DND-41 (cell line): ENCODE data around the gene GABRA5.

Experiments
- ATAC-seq: fragments of 200-7000 bp; cut with Tn5 transposase; 3 replicates; pipeline ENCODE4 v1.9.1; 2021; ENCODE audit warnings: low read depth; ENCODE audit not compliant: insufficient read depth
- DNase-seq: peaks from one replicate; pipeline ENCODE4 v3.0.0-alpha.2; 2020
- H2AFZ ChIP-seq: 2 replicates; pipeline ENCODE4 v1.6.0; 2012; ENCODE audit warnings: low read depth, low read length
- H3K27ac ChIP-seq: 2 replicates; pipeline ENCODE4 v1.5.1; 2012; ENCODE audit warnings: low read length, inconsistent platforms
- H3K27me3 ChIP-seq: fragments of 200-600 bp; sonication (generic); 2 replicates; pipeline ENCODE4 v1.6.0; 2012; ENCODE audit warnings: low read length, mild to moderate bottlenecking, inconsistent platforms; ENCODE audit not compliant: insufficient read depth, poor library complexity
- H3K36me3 ChIP-seq: 2 replicates; pipeline ENCODE4 v1.5.1; 2012; ENCODE audit warnings: low read length, inconsistent platforms; ENCODE audit not compliant: insufficient read depth
- H3K4me1 ChIP-seq: 2 replicates; pipeline ENCODE4 v1.5.1; 2012; ENCODE audit warnings: mild to moderate bottlenecking, low read length; ENCODE audit not compliant: insufficient read depth
- H3K4me2 ChIP-seq: 2 replicates; pipeline ENCODE4 v1.6.0; 2012; ENCODE audit warnings: mild to moderate bottlenecking, moderate library complexity, low read length, inconsistent platforms; ENCODE audit not compliant: insufficient read depth
- H3K4me3 ChIP-seq, 2 experiments: fragments of 200-600 bp in 1 of 2; shearing (Covaris generic) in 1 of 2; 2 replicates each; pipeline ENCODE4 v1.5.1; 2012 to 2016; ENCODE audit warnings: inconsistent platforms in 2 of 2, low read length in 2 of 2, mild to moderate bottlenecking in 2 of 2, low read depth in 1 of 2, moderate library complexity in 1 of 2
- H3K79me2 ChIP-seq: 2 replicates; pipeline ENCODE4 v1.6.0; 2012; ENCODE audit warnings: low read length, inconsistent platforms; ENCODE audit not compliant: insufficient read depth
- H3K9ac ChIP-seq: 2 replicates; pipeline ENCODE4 v1.6.0; 2012; ENCODE audit warnings: low read depth, mild to moderate bottlenecking, inconsistent platforms, low read length, moderate library complexity
- H3K9me3 ChIP-seq: 2 replicates; pipeline ENCODE4 v1.5.1; 2012; ENCODE audit warnings: low read length, moderate library complexity, mild to moderate bottlenecking, inconsistent platforms; ENCODE audit not compliant: insufficient read depth, severe bottlenecking
- H4K20me1 ChIP-seq: 2 replicates; pipeline ENCODE4 v1.6.0; 2012; ENCODE audit warnings: low read length; ENCODE audit not compliant: insufficient read depth
- CTCF ChIP-seq: IDR thresholded peaks from 2 replicates; pipeline ENCODE4 v1.5.1; 2012; ENCODE audit warnings: borderline replicate concordance, low read length, moderate library complexity, mild to moderate bottlenecking; ENCODE audit not compliant: poor library complexity, severe bottlenecking; ENCODE audit errors: extremely low read depth
- EZH2 ChIP-seq: IDR thresholded peaks from 3 replicates; pipeline ENCODE4 v1.6.1; 2012; ENCODE audit warnings: borderline replicate concordance, low read depth, mild to moderate bottlenecking, moderate library complexity, low read length, inconsistent platforms; ENCODE audit not compliant: severe bottlenecking

The GABRA5 gene

GRCh38 chr15:26864664-26865191, 2.1 kb upstream of the GABRA5 start:
- no peaks in the 10 kb centered on the region for H3K27me3 ChIP-seq
- TF ChIP-seq EZH2, result no peak
- TF ChIP-seq CTCF, result peak; percentile 58
- no peak overlapping the region for H3K9ac ChIP-seq
- H4K20me1 ChIP-seq, result no peaks in the 10 kb centered on the region
- no peak overlapping the region for H3K27ac ChIP-seq
- H3K4me1 ChIP-seq, result no peaks in the 10 kb centered on the region
- 0 out of 3 replicates have a peak, but pooled peaks have one; percentile 37 for ATAC-seq
- DNase-seq, result peak; percentile 10
- H3K9me3 ChIP-seq, result no peaks in the 10 kb centered on the region
- no peak overlapping the region for H3K4me3 ChIP-seq
- H3K79me2 ChIP-seq, result no peaks in the 10 kb centered on the region
- H3K36me3 ChIP-seq, result no peaks in the 10 kb centered on the region
- no peak overlapping the region for H2AFZ ChIP-seq
- no peak overlapping the region for H3K4me2 ChIP-seq

DNA sequence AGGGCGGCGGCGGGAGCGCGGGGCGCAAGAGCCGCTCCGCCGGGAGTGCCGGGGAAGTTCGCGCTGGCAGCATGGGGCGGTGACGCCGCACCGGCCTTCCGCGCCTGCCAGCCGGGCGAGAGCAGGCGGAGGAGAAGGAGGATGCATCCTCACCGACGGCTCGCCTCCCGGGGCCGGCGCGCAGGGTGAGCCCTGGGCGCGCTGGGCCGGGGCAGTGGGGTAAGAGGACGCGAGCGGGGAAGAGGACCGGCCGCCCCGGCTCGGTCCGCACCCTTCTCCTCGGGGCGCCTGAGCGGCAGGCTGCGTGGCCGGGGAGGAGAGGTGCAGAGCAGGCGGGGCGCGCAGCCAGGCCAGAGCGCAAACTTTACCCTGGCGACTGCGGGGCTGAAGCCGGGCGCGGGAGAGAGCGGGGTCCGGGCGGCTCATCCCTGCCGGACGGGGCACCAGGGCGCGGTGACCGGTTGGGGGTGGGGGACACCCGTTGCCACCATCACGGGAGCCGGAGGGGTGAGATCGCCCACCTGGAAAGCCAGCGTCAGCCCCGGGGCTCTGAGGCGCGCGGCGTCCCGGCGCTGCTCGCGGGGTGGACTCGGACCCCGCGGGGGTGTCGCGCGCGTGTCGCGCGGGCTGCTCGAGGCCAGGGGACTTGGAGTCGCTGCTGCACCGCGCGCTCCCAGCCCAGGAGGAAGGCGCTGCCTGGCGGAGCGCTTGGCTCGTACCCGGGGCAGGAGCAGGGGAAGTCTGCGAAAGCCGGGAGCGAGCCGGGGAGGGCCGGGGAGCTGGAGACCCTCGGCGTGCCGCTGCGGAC, 542 bp downstream of the GABRA5 start:
- no peak overlapping the region for H3K27ac ChIP-seq
- no peak overlapping the region for H2AFZ ChIP-seq
- H3K4me1 ChIP-seq, result no peaks in the 10 kb centered on the region
- no peak overlapping the region for H3K4me3 ChIP-seq
- ATAC-seq, result no peak
- no peaks in the 10 kb centered on the region for H3K36me3 ChIP-seq
- no peaks in the 10 kb centered on the region for H3K27me3 ChIP-seq
- no peak overlapping the region for H3K9ac ChIP-seq
- H3K9me3 ChIP-seq, result no peaks in the 10 kb centered on the region
- no peak for DNase-seq
- no peaks in the 10 kb centered on the region for H3K79me2 ChIP-seq
- no peak overlapping the region for H3K4me2 ChIP-seq
- no peaks in the 10 kb centered on the region for H4K20me1 ChIP-seq
- no peak for TF ChIP-seq EZH2
- TF ChIP-seq CTCF, result no peak

- Histone ChIP-seq H3K9ac (no peak overlapping the region), H3K4me3 (no peak overlapping the region)
These were observed 1.3 kb downstream of the GABRA5 start for GRCh38 chr15:26868029-26868685.

More at GRCh38 chr15:26868029-26868685, 1.3 kb downstream of the GABRA5 start:
- no peaks in the 10 kb centered on the region for H3K27me3 ChIP-seq
- no peak overlapping the region for H3K4me2 ChIP-seq
- H4K20me1 ChIP-seq, result no peaks in the 10 kb centered on the region
- no peak for DNase-seq
- no peak for ATAC-seq
- H3K27ac ChIP-seq, result no peak overlapping the region
- H3K4me1 ChIP-seq, result no peaks in the 10 kb centered on the region
- H3K9me3 ChIP-seq, result no peaks in the 10 kb centered on the region
- H2AFZ ChIP-seq, result no peak overlapping the region
- TF ChIP-seq EZH2 (no peak), CTCF (no peak)
- no peaks in the 10 kb centered on the region for H3K79me2 ChIP-seq
- no peaks in the 10 kb centered on the region for H3K36me3 ChIP-seq
